Activated T-helper 17 cell treated with anti-CD3 and anti-CD28 coated beads, Interleukin-2, amount 50 U/mL, for 72 hours (primary cell): ENCODE measurements around the gene CFAP97. TPM values are rescaled to one million over a fixed set of nuclear protein-coding genes. Genes with fewer than 3 reads are reported as not detected.

ENCODE experiments used
- ATAC-seq: fragments of 150-1000 bp; cut with Tn5 transposase; replicated peaks from 2 replicates; pipeline ENCODE4 v1.10.0; 2021; ENCODE audit warnings: mild to moderate bottlenecking, moderate library complexity
- H3K27ac Mint-ChIP-seq: one replicate; pipeline ENCODE4 v1.8.0; 2022; ENCODE audit warnings: mixed read lengths
- H3K27me3 Mint-ChIP-seq: one replicate; pipeline ENCODE4 v1.8.0; 2022; ENCODE audit warnings: mixed read lengths
- H3K36me3 Mint-ChIP-seq: one replicate; pipeline ENCODE4 v1.8.0; 2022; ENCODE audit warnings: low read depth, mild to moderate bottlenecking, mixed read lengths
- H3K4me1 Mint-ChIP-seq: one replicate; pipeline ENCODE4 v1.8.0; 2022; ENCODE audit warnings: mixed read lengths
- H3K4me3 Mint-ChIP-seq: one replicate; pipeline ENCODE4 v1.8.0; 2022; ENCODE audit warnings: mild to moderate bottlenecking, mixed read lengths
- H3K9me3 Mint-ChIP-seq: one replicate; pipeline ENCODE4 v1.8.0; 2022; ENCODE audit warnings: mixed read lengths
- total RNA-seq, 2 donors: library from RNA; stranded (reverse); gene quantifications; one replicate each; pipeline ENCODE4 v1.2.3, GENCODE V29; 2022

CFAP97 gene
- total RNA-seq, 2 donors from 2014 or later, result 33.7 to 37.0 TPM

DNA sequence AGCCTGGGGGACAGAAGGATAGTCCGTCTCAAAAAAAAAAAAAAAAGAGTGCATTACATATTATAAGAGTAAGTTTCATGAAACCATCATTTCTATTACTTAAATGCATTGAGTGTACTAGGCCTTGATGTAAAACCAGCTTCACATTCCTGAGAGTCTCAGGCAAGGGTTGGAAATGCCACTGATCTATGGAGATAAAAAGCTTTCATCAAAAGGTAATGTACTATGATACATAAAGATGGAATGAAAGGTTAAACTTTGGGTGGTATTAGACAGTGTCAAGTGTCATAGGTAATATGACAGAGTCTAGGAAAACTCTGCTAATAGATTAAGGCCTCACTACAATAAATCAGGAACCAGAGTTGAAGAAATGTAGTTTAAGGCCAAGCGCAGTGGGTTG is 7.4 kb downstream of the CFAP97 start:
- Mint-ChIP-seq H3K27me3 (no peaks in the 10 kb centered on the region), H3K27ac (no peak overlapping the region), H3K36me3 (peaks cover 53% of the 10 kb centered on the region), H3K9me3 (no peaks in the 10 kb centered on the region), H3K4me3 (no peak overlapping the region), H3K4me1 (peaks cover 19% of the 10 kb centered on the region)
- no peak for ATAC-seq

DNA sequence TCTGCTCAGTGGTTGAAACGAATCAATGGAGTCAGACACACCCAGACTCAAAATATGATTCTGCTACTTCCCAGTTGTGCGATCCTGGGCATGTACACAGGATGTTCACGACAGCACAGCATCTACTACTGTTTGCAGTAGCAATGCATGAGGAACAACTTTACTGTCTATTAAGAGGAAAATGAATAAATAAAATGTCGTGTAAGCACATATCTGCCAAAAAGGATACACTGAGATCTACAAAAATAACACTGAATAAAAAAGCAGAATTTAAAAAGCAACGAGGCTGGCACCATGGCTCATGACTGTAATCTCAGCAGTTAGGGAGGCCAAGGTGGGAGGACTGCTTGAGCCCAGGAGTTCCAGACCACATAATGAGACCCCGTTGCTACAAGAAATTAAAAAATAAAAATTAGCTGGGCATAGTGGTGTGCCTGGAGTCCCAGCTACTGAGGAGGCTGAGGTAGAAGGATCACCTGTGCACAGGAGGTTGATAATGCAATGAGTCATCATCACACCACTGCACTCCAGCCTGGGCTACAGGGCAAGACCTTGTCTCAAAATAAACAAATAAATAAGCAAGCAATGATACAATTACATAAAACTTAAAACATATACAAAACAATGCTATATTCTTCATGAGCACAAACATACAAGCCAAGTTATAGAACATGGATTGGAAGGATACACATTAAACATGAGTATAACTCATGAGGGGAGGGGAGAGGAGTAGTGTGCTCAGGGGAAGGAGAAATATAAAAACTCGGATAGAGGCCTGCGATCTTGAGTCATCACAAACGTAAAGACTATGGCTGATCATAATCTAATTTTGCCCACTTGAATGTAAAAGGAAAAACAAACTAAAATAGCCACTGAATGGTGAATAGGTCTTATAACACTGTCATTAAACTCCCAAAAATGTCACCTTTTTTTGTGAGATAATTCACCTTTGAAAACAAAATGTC is 8.6 kb downstream of the CFAP97 start:
- Mint-ChIP-seq H3K27ac (peak overlapping the region; percentile 23), H3K4me3 (no peak overlapping the region)
- ATAC-seq, result no peak

DNA sequence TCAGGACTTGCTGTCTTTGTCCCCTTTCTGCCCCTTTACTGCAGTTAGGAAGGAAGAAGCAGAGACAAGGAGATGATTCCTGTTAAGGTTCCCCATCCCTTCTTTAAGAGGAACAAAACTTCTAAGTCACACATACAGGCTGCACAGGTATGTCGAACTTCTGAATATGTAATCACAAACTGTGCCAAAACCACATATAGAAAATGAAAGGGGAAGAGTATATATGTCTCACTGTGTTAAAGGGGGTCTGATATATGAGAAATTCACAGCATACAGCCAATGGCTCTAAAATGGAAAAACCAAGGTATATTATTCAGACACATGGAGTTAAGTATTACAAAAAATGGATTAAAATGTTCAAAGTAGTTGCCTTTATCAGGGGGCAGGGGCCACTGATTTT is 11.7 kb downstream of the CFAP97 start:
- Mint-ChIP-seq H3K4me3 (no peak overlapping the region), H3K4me1 (peaks cover 42% of the 10 kb centered on the region), H3K9me3 (no peaks in the 10 kb centered on the region), H3K27me3 (no peaks in the 10 kb centered on the region), H3K36me3 (peaks cover 69% of the 10 kb centered on the region), H3K27ac (peak overlapping the region; percentile 54)
- ATAC-seq, result no peak

More for the DNA sequence above, 8.6 kb downstream of the CFAP97 start:
- peaks cover 26% of the 10 kb centered on the region for H3K4me1 Mint-ChIP-seq
- H3K36me3 Mint-ChIP-seq, result peaks cover 56% of the 10 kb centered on the region
- H3K27me3 Mint-ChIP-seq, result no peaks in the 10 kb centered on the region
- no peaks in the 10 kb centered on the region for H3K9me3 Mint-ChIP-seq

DNA sequence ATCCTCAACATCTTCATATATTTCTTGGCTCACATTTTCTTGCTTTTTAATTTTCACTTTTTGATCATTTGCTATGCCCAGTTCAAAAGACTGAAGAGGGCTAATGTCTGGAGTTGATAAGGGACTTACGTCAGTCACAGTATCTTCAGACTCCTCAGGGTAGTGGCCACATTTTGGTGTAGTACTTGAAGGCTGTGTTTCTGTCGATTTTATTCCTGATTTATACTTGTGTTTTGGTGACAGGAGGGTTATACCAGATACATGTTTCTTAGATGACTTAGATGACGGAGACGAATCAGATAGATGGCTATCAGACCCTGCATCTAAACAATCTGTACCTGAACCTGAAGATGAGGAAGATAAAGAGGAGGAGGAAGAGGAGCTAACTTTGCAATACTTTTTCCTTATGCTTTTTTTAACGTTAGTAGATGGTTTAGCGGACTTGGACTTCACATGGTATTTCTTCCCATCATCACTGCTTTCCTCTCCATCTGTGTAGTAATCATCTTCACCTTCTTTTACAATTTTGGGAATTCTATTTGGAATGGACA is 13.4 kb downstream of the CFAP97 start:
- no peak for ATAC-seq
- Mint-ChIP-seq H3K27ac (peak overlapping the region; percentile 70), H3K4me3 (peak overlapping the region; percentile 19), H3K4me1 (peaks cover 42% of the 10 kb centered on the region), H3K27me3 (no peaks in the 10 kb centered on the region), H3K36me3 (peaks cover 65% of the 10 kb centered on the region), H3K9me3 (no peaks in the 10 kb centered on the region)

DNA sequence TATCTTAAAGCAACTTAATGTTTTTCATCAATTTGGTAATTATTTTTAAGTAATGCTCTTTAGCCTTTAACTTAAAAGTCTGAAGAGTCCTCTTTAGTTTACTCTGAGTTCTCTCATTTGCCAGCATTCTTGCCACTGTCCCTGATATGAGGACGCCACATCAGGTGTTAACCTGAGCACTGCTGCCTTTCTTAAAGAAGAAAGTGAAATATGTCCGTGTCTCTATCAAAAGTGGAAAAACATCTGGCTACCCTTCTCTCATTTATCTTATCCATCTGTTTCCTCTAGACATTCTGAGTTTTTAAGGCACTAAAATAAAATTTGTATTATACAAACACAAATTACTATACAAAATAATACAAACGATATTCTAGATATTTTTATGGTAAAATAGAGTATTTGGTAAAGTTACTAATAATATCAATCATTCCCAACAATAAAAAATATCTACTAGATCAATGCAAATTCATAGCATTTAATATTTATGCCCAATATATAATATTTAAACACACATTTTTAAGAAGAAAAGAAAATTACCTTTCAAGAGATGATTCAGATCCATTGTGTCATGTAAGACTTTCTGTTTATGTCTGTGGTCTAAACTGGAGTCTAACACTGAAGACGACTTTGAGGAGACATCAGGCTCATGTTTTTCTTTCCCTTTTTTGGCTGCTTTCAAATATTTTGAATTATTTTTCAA is 14.0 kb downstream of the CFAP97 start:
- peak; percentile 37 for ATAC-seq
- H3K4me3 Mint-ChIP-seq, result peak overlapping the region; percentile 19
- H3K9me3 Mint-ChIP-seq, result no peaks in the 10 kb centered on the region
- H3K27me3 Mint-ChIP-seq, result no peaks in the 10 kb centered on the region
- peaks cover 64% of the 10 kb centered on the region for H3K36me3 Mint-ChIP-seq
- peaks cover 36% of the 10 kb centered on the region for H3K4me1 Mint-ChIP-seq
- peak overlapping the region; percentile 70 for H3K27ac Mint-ChIP-seq

DNA sequence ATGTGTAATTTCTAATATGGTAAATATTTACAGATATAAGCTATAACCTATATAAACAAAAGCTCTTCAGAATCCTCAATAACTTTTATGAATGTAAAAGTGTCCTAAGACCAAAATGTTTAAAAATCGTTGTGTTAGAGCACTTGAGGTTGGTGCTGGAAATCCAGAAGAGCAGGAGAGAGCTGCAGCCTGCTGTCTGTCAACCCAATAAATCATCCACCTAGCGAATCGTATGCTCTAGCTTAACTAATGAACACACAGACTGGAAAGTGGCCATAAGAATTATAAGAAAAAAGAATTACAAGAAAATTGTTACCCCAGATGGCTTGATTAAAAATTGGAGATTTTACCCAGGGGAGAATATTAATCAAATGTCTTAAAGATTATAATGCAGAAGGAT is 17.0 kb downstream of the CFAP97 start:
- peaks cover 67% of the 10 kb centered on the region for H3K36me3 Mint-ChIP-seq
- H3K27me3 Mint-ChIP-seq, result no peaks in the 10 kb centered on the region
- no peaks in the 10 kb centered on the region for H3K9me3 Mint-ChIP-seq
- H3K4me1 Mint-ChIP-seq, result peaks cover 37% of the 10 kb centered on the region
- H3K4me3 Mint-ChIP-seq, result no peak overlapping the region
- ATAC-seq, result no peak
- no peak overlapping the region for H3K27ac Mint-ChIP-seq

DNA sequence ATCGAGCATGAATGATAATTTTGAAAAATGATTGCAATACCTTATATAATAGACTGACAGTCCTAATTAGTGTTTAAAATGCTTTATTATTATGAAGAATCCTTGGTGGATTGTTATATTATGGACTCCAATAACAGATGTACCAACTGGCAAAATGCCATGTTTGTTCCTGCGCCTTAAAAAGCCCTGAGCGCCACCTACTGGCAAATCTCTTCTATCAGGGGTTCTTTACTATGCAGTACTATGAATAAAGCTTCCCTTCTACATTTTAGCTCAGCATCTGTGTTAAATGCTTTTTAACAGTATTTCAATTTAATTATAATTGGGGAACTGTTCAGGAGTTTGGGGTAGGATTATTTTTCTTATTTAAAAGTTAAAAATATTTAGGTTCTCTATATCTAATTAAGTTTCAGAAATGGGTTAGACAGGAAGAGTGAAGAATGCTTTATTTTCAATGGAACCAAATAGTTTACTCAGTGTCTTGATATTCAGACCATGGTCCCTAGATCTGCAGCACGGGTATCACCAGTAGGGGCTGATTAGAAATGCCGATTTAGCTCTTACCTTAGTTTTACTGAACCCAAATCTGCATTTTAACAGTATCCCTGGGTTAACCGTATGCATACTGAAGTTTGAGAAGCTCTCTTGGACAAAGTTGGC is 20.0 kb downstream of the CFAP97 start:
- no peak overlapping the region for H3K4me3 Mint-ChIP-seq
- peaks cover 33% of the 10 kb centered on the region for H3K4me1 Mint-ChIP-seq
- peak; percentile 68 for ATAC-seq
- H3K27me3 Mint-ChIP-seq, result no peaks in the 10 kb centered on the region
- H3K36me3 Mint-ChIP-seq, result peaks cover 45% of the 10 kb centered on the region
- H3K27ac Mint-ChIP-seq, result no peak overlapping the region
- H3K9me3 Mint-ChIP-seq, result no peaks in the 10 kb centered on the region

DNA sequence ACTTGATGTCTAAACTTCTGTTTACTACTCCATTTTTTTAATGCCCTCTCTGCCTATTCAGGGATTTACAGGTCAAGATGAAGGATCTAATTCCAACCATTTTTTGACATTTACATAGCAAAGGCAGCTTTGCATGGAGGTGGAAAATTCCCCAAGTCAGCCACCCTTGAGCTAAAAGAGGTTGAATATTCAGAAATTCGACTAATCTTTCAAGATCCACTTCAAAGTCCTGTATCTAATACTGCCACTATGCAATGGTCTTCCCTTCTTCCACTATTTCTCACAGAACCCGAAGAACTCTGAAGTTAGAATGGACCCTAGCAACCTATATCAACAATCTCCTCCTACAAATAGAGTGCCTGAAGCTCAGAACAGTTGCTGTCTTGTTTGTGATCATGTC is 21.6 kb downstream of the CFAP97 start:
- Mint-ChIP-seq H3K27ac (no peak overlapping the region), H3K9me3 (no peaks in the 10 kb centered on the region), H3K4me1 (peaks cover 28% of the 10 kb centered on the region), H3K4me3 (no peak overlapping the region), H3K27me3 (no peaks in the 10 kb centered on the region), H3K36me3 (peaks cover 37% of the 10 kb centered on the region)
- no peak for ATAC-seq

DNA sequence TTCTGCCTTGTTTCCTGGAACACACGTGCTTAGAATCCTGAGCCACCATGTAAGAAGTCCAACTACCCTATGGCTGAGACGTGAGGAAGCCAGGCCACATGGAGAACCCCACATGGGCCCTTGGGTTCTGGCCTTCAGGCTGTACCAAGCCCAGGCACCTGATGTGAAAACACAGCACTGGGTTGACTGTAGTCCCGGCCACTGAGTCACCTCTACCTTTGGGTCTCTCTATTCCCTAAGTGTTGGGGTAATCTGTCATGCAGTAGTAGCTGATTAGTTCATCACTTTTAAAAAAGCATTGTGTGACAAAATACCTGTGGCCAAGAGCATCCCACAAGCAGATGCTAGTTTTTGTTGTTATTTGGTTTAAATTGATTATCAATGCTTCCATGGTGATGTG is 24.3 kb downstream of the CFAP97 start:
- peaks cover 23% of the 10 kb centered on the region for H3K4me1 Mint-ChIP-seq
- H3K36me3 Mint-ChIP-seq, result peaks cover 37% of the 10 kb centered on the region
- no peak overlapping the region for H3K4me3 Mint-ChIP-seq
- peak; percentile 73 for ATAC-seq
- H3K27ac Mint-ChIP-seq, result no peak overlapping the region
- no peaks in the 10 kb centered on the region for H3K9me3 Mint-ChIP-seq
- H3K27me3 Mint-ChIP-seq, result no peaks in the 10 kb centered on the region

DNA sequence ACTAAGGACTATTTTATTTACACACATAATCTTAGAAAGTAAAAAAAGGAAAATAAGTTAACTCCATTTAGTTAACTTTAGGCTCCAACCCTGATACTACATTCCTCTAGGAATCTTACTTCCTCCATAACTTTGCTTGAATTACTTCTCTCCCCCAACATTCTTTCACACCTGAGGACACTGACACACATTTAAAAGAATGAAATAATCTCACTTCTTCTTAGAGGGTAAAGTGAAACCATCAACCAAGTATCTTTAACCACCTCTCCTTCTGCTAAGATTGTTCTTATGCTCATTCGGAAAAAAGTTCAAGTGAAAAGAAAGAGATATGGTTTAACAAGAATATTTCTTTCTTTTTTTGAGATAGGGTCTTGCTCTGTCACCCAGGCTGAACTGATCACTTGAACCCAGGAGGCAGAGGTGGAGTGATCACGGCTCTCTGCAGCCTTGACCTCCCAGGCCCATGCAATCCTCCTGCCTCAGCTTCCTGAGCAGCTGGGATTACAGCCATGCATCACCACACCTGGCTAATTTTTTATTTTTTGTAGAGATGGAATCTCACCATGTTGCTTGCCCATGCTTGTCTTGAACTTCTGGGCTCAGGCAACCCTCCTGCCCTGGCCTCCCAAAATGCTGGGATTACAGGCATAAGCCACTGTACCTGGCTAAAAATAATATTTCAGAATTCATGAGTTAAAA is 32.3 kb downstream of the CFAP97 start:
- Mint-ChIP-seq H3K4me3 (no peak overlapping the region), H3K36me3 (peaks cover 90% of the 10 kb centered on the region), H3K4me1 (peaks cover 11% of the 10 kb centered on the region), H3K27ac (no peak overlapping the region), H3K9me3 (no peaks in the 10 kb centered on the region), H3K27me3 (no peaks in the 10 kb centered on the region)
- ATAC-seq, result no peak

DNA sequence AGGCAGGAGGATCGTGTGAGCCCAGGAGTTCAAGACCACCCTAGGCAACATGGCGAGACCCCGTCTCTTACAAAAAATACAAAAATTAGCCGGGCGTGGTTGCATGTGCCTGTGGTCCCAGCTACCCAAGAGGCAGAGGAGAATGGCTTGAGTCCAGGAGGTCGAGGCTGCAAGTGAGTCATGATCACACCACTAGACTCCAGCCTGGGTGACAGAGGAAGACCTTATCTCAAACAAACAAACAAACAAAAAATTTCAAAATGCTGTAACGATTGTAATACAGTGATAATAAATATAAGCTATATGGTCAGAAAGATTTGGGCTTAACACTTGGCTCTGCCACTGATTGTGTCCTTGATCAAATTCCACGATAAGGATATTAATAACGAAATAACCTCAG is 36.6 kb downstream of the CFAP97 start:
- Mint-ChIP-seq H3K27ac (no peak overlapping the region), H3K36me3 (peaks cover 92% of the 10 kb centered on the region), H3K4me3 (no peak overlapping the region), H3K27me3 (no peaks in the 10 kb centered on the region), H3K4me1 (peaks cover 28% of the 10 kb centered on the region), H3K9me3 (no peaks in the 10 kb centered on the region)
- ATAC-seq, result no peak

DNA sequence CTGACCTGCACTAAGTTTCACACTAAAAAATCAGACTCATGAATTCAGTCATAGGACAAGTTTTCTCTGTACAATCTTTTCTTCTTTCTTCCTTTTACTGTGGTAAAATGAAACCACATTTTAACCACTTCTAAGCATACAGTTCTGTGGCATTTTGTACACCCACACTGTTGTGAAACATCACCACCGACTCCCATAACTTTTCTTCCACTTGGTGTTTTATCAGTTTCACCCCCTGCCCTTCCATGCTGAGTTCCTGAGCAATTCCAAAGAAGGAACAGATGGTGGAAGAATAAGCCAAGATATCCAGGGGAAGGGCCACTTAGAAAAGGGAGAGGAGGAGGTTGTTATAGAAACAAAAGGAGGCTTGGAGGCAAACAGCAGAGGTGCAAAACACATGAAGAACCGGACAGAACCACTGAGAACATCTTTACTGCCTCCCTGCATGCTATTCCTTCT is 38.2 kb downstream of the CFAP97 start:
- no peaks in the 10 kb centered on the region for H3K9me3 Mint-ChIP-seq
- peak overlapping the region; percentile 31 for H3K4me3 Mint-ChIP-seq
- H3K4me1 Mint-ChIP-seq, result peaks cover 28% of the 10 kb centered on the region
- no peaks in the 10 kb centered on the region for H3K27me3 Mint-ChIP-seq
- peak overlapping the region; percentile 58 for H3K27ac Mint-ChIP-seq
- H3K36me3 Mint-ChIP-seq, result peaks cover 94% of the 10 kb centered on the region
- ATAC-seq, result peak; percentile 97

DNA sequence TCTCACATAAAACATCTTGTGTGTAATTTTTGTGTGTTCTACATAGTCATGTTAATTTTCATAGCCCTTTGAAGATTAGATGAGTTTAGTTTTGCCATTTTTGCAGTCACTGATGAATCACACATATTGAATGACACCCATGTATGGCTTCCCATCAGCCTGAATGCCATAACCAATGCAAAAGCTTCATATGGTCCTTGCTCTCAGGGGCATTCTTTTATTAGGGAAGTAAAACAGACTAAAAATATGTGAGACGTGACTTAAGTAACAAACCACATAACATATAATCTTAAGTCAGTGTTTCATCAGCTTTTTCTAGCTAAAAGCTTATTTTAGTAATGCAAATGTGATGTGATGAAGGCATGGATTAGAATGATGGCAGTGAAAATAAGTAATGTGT is 52.5 kb downstream of the CFAP97 start:
- Mint-ChIP-seq H3K27ac (no peak overlapping the region), H3K4me1 (peaks cover 6% of the 10 kb centered on the region), H3K36me3 (peaks cover 65% of the 10 kb centered on the region), H3K4me3 (no peak overlapping the region), H3K27me3 (no peaks in the 10 kb centered on the region), H3K9me3 (no peaks in the 10 kb centered on the region)
- no peak for ATAC-seq

DNA sequence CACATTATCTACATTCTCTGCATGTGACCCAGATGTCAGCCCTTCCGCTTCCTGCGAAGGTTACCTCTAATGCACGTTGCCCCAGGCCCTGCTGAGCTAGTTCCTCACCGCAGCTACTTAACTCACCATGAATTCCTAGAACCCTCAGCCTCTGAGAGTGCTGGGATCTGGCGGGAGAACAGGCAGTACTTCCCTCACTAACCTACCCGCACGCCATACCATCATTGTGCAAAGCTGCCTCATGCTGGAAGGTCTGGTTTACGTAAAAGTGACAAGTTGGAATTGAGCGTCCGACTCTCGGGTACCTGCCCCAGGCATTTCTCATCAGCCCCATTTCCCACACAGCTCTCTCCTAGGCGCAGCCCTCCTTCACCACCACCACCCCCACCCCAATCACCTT is 54.4 kb downstream of the CFAP97 start:
- Mint-ChIP-seq H3K4me1 (peaks cover 6% of the 10 kb centered on the region), H3K27ac (no peak overlapping the region)
- ATAC-seq, result no peak

More for the DNA sequence above, 54.4 kb downstream of the CFAP97 start:
- Mint-ChIP-seq H3K27me3 (no peaks in the 10 kb centered on the region), H3K4me3 (no peak overlapping the region), H3K36me3 (peaks cover 47% of the 10 kb centered on the region), H3K9me3 (no peaks in the 10 kb centered on the region)
